Gastroesophageal sphincter (tissue), 4 donors: Measurements from ENCODE around the gene CHRNA5. TPM values are rescaled to one million over a fixed set of nuclear protein-coding genes. Genes with fewer than 3 reads are reported as not detected.
A peak's percentile ranks its signal among the peaks of the same experiment; 100 is the strongest.
"Not testable (repeated sequence)": the region's sequence is repeated elsewhere in the genome, so short reads cannot be mapped to it uniquely, and the experiment has no call there.

ENCODE experiments used
- ATAC-seq: fragments of 150-250 bp; one replicate; pipeline ENCODE4 v1.9.1; 2016; ENCODE audit warnings: mild to moderate bottlenecking, moderate library complexity
- H3K27ac ChIP-seq, 4 donors: fragments of 200-600 bp; sonication (generic) in 3 of 4; 1 replicate in 3 of 4; 2 replicates in 1 of 4; pipeline ENCODE4 v1.5.1; 2016 to 2019
- H3K27me3 ChIP-seq: fragments of 200-600 bp; sonication (generic); one replicate; pipeline ENCODE4 v1.5.1; 2019
- H3K36me3 ChIP-seq, 2 donors: fragments of 200-600 bp; sonication (generic); one replicate each; pipeline ENCODE4 v1.5.1; 2019; ENCODE audit warnings: control low read depth in 1 of 2
- H3K4me1 ChIP-seq, 3 donors: fragments of 200-600 bp; sonication (generic); 1 replicate in 2 of 3; 2 replicates in 1 of 3; pipeline ENCODE4 v1.5.1; 2016 to 2019; ENCODE audit warnings: control low read depth in 2 of 3
- H3K4me3 ChIP-seq, 2 donors: fragments of 200-600 bp; sonication (generic); one replicate each; pipeline ENCODE4 v1.5.1; 2019; ENCODE audit warnings: mild to moderate bottlenecking in 1 of 2, moderate library complexity in 1 of 2
- H3K9me3 ChIP-seq, 3 donors: fragments of 200-600 bp; sonication (generic); one replicate each; pipeline ENCODE4 v1.5.1; 2017 to 2019; ENCODE audit warnings: control low read depth in 2 of 3
- CTCF ChIP-seq, 4 experiments: fragments of 200-600 bp in 2 of 4; fragments of 450-650 bp in 2 of 4; sonication (generic) in 1 of 4; IDR thresholded peaks; one replicate each; pipeline ENCODE4 v1.5.1; 2017 to 2019; ENCODE audit warnings: antibody characterized with exemption in 4 of 4, mild to moderate bottlenecking in 2 of 4, moderate library complexity in 2 of 4
- EP300 ChIP-seq: sonication (generic); formaldehyde crosslinking; IDR thresholded peaks from one replicate; pipeline ENCODE4 v1.6.1; 2017; ENCODE audit warnings: antibody characterized with exemption, mild to moderate bottlenecking
- POLR2A ChIP-seq, 2 donors: fragments of 450-650 bp; IDR thresholded peaks; one replicate each; pipeline ENCODE4 v1.6.1; 2017; ENCODE audit warnings: antibody characterized with exemption in 2 of 2, mild to moderate bottlenecking in 2 of 2, moderate library complexity in 1 of 2
- POLR2AphosphoS5 ChIP-seq: sonication (generic); formaldehyde crosslinking; IDR thresholded peaks from one replicate; pipeline ENCODE4 v1.6.1; 2017; ENCODE audit warnings: antibody characterized with exemption
- WGBS, 2 donors: methylation state at CpG; one replicate each; pipeline ENCODE4 v1.1.5; 2018; ENCODE audit warnings: low coverage in 1 of 2; 5-methylcytosine and 5-hydroxymethylcytosine counted together
- total RNA-seq, 4 donors: library from RNA; depleted of rRNA; stranded (reverse); fragments of >200 nt; gene quantifications; one replicate each; pipeline ENCODE4 v1.1.0, GENCODE V29; 2016

CHRNA5 gene
- total RNA-seq, 4 donors from 2014 or later = 0.93 to 4.0 (median 1.6) TPM

DNA sequence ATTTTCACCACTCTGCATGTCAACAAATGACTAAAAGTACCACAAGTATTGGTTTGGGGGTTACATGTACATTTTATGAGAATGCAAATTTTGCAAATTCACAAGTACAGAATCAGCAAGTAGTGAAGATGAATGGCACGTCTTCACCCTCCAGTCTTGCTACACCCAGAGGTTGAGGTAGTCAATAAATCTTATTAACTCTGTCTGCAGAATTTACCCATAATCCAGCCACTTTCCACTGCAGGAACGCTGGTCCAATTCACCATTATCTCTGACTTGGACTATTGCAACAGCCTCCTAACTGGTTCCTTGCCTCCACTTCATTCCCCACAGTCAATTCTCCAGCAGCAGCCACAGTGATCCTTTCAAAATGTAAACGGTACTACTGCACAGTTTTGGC is 14.5 kb upstream of the CHRNA5 start:
- H3K4me3 ChIP-seq = no peak overlapping the region
- no peaks in the 10 kb centered on the region for H3K27me3 ChIP-seq
- H3K36me3 ChIP-seq = peaks cover 7 to 58% of the 10 kb centered on the region in 2 donors
- no peaks in the 10 kb centered on the region for H3K4me1 ChIP-seq
- no peak overlapping the region for H3K27ac ChIP-seq
- no peaks in the 10 kb centered on the region for H3K9me3 ChIP-seq
- no peak for TF ChIP-seq POLR2A (IDR thresholded peaks at IDR 0.05)
- WGBS, 2 donors = 50 to 65% methylated on average over 2 to 3 of the region's 3 CpGs
- ATAC-seq = no peak

DNA sequence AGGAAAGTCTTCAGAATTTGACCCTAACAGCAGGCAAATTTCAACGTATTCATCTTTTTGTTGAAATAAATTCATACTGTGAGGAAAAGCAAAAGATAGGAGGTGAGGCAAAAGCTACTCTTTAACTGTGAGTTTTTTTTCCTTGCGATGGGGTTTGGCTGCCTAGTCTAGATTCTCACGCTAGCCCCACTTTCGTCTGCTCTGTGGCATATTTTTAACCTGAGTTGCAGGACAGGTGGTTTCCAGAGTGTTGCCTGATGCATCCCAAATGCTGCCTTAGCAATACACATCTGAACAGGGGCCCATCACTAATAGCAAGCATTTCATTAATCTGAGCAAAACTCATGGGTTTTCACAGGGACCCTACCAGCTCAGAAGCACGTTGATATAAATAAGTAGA is 13.4 kb upstream of the CHRNA5 start:
- ATAC-seq = no peak
- Histone ChIP-seq H3K27me3 (no peaks in the 10 kb centered on the region), H3K4me3 (no peak overlapping the region), H3K36me3 (peaks cover 4 to 47% of the 10 kb centered on the region in 2 donors), H3K9me3 (no peaks in the 10 kb centered on the region), H3K4me1 (no peaks in the 10 kb centered on the region), H3K27ac (no peak overlapping the region)
- TF ChIP-seq CTCF (IDR thresholded peaks at IDR 0.05) (no peak), POLR2A (IDR thresholded peaks at IDR 0.05) (no peak), POLR2AphosphoS5 (no peak), EP300 (no peak)
- 62 to 63% methylated on average over 5 of the region's 5 CpGs for WGBS, 2 donors

DNA sequence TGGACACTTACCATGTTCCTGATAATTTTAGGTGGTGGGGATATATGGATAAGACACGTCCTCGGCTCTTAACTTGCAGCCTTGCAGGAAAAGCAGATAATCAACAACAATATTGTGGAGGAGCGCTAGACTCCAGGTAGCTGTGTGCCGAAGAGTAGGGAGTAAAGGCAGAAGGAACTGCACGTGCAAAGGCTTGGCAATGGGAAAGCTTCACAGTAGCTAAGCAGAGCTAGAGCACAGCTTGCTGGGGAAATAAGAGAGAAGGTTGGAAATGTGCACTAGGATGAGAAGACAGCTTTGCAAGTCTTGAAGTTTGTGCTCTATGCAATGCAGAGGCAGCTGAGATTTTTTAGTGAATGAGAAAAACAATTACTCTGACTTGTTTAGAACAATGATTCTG is 12.7 kb upstream of the CHRNA5 start:
- TF ChIP-seq EP300 = no peak
- Histone ChIP-seq H3K4me1 (no peaks in the 10 kb centered on the region), H3K4me3 (no peak overlapping the region), H3K36me3 (peaks cover 4 to 40% of the 10 kb centered on the region in 2 donors), H3K27ac (no peak overlapping the region), H3K27me3 (no peaks in the 10 kb centered on the region), H3K9me3 (no peaks in the 10 kb centered on the region)
- 53 to 57% methylated on average over 5 of the region's 5 CpGs for WGBS, 2 donors
- no peak for ATAC-seq

GRCh38 chr15:78560201-78560600 is 5.1 kb upstream of the CHRNA5 start:
- not testable (repeated sequence) for H3K9me3 ChIP-seq, H3K36me3 ChIP-seq, H3K27ac ChIP-seq, H3K4me3 ChIP-seq, H3K27me3 ChIP-seq, ATAC-seq, H3K4me1 ChIP-seq
- WGBS, 2 donors = 84 to 90% methylated on average over 10 of the region's 10 CpGs

DNA sequence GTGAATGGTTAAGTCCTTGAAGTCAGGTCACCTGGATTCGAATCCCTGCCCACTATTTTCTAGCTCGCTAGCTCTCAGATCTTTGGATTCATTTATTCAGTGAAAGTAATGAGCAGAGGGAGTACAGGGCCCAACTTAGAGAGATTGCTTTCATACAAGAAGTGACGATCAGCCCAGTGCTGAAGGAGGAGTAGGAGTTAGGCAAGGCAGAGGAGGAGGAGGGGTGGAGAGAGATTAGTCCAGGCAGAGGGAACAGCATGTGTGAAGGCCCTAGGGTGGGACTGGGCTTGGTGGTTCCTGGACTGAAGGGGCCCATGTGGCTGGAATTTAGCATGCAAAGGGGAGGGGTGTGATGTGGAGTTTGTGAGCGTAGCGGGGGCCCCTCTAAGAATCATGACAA is 3.8 kb upstream of the CHRNA5 start:
- Histone ChIP-seq H3K27me3 (no peaks in the 10 kb centered on the region), H3K27ac (no peak overlapping the region), H3K4me1 (peaks cover 0 to 18% (median 0%) of the 10 kb centered on the region in 3 donors), H3K36me3 (no peaks in the 10 kb centered on the region), H3K9me3 (no peaks in the 10 kb centered on the region), H3K4me3 (no peak overlapping the region)
- no peak for ATAC-seq
- TF ChIP-seq POLR2AphosphoS5 = no peak
- no peak for TF ChIP-seq POLR2A (IDR thresholded peaks at IDR 0.05)
- TF ChIP-seq EP300 = no peak
- TF ChIP-seq CTCF (IDR thresholded peaks at IDR 0.05) = no peak
- 79 to 81% methylated on average over 5 of the region's 5 CpGs for WGBS, 2 donors

- TF ChIP-seq EP300 (no peak), POLR2AphosphoS5 (no peak), POLR2A (IDR thresholded peaks at IDR 0.05) (no peak), CTCF (IDR thresholded peaks at IDR 0.05) (no peak)
- H3K36me3 ChIP-seq = no peaks in the 10 kb centered on the region
- WGBS, 2 donors = 90 to 100% methylated on average over 1 to 2 of the region's 2 CpGs
- no peak for ATAC-seq
- H3K9me3 ChIP-seq = no peaks in the 10 kb centered on the region
- peaks cover 0 to 20% (median 0%) of the 10 kb centered on the region in 3 donors for H3K4me1 ChIP-seq
- no peak overlapping the region for H3K4me3 ChIP-seq
- H3K27ac ChIP-seq = no peak overlapping the region
- H3K27me3 ChIP-seq = no peaks in the 10 kb centered on the region
These were observed 2.2 kb upstream of the CHRNA5 start for GRCh38 chr15:78563092-78563491.

GRCh38 chr15:78564743-78565096 is 600 bp upstream of the CHRNA5 start:
- peak overlapping the region in 1 of 2 donors; percentile 71 for H3K4me3 ChIP-seq
- peak overlapping the region in 3 of 4 donors; percentile 70 to 80 (median 75) for H3K27ac ChIP-seq
- peaks cover 0 to 20% (median 0%) of the 10 kb centered on the region in 3 donors for H3K4me1 ChIP-seq
- H3K9me3 ChIP-seq = no peaks in the 10 kb centered on the region
- 49 to 57% methylated on average over 9 of the region's 11 CpGs for WGBS, 2 donors
- TF ChIP-seq EP300 (no peak), POLR2A (IDR thresholded peaks at IDR 0.05) (no peak), CTCF (IDR thresholded peaks at IDR 0.05) (no peak), POLR2AphosphoS5 (no peak)
- no peak for ATAC-seq
- peaks cover 6% of the 10 kb centered on the region for H3K27me3 ChIP-seq
- no peaks in the 10 kb centered on the region for H3K36me3 ChIP-seq
